ENCODE measurements around the gene OR52K2. TPM values are rescaled to one million over a fixed set of nuclear protein-coding genes. Genes with fewer than 3 reads are reported as not detected.

OR52K2 gene
- total RNA-seq, 1 donor from 2014 or later: not detected

DNA sequence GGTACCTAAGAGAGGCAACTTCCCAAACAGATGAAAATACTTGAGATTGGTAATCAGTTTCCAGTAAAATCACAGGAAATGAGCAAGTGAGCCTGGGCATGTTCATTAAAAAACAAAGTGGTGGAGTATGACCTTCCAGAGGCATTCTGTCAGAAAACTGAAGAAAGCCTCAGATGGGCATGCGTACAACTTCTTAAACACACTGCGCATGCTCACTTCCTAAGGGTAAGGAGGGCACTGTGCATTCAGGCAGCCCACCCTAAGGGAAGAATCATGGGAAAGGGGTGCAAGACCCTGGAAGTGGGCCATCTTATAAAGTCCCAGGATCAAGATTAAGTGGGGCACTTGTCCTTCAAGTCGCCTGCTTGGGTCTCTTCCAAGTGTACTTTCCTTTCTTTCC, 4.0 kb downstream of the OR52K2 start:
- H3K4me3 ChIP-seq: no peak overlapping the region

DNA sequence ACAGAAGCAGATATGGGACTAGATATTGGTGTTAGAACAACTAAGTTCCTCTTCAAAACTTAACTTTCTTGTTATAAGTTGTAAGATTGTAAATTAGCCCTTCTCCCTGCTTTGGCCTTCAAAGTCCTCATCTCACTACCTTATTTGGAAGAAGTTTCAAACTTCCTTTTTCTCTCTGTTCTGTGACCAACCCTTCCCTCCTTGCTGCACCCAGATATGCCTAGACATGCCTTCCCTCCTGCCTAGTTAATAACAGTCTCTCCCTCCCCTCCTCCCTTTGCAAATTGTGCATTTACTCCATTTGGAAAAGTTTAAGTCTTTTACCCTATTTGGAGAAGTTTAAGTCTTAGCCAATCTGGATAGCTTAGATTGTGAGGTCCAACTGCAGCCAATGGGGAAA, 4.9 kb downstream of the OR52K2 start:
- no peaks in the 10 kb centered on the region for H3K4me1 Mint-ChIP-seq
- H3K9me3 ChIP-seq (ENCODE audit: low read depth): no peaks in the 10 kb centered on the region
- H3K9me3 Mint-ChIP-seq: no peaks in the 10 kb centered on the region
- H3K4me1 ChIP-seq: no peaks in the 10 kb centered on the region
- H3K27me3 Mint-ChIP-seq (ENCODE audit: insufficient read depth, low read depth): peaks cover 2% of the 10 kb centered on the region
- DNase-seq (ENCODE audit: low spot score): no peak
- no peaks in the 10 kb centered on the region for H3K36me3 ChIP-seq
- no peaks in the 10 kb centered on the region for H4K20me1 ChIP-seq (ENCODE audit: low read depth)
- no peak overlapping the region for H3K4me2 ChIP-seq
- H3F3A ChIP-seq (ENCODE audit: low read depth): no peaks in the 10 kb centered on the region
- H3K4me3 ChIP-seq: no peak overlapping the region
- no peak overlapping the region for H2AFZ ChIP-seq (replicated peaks)
- H3K27ac Mint-ChIP-seq: no peak overlapping the region
- no peak overlapping the region for H3K27ac ChIP-seq
- H3K36me3 Mint-ChIP-seq: no peaks in the 10 kb centered on the region
- H3K9ac ChIP-seq: no peak overlapping the region
- no peak for TF ChIP-seq EZH2 (IDR thresholded peaks at IDR 0.05)
- TF ChIP-seq, protein P1, sequence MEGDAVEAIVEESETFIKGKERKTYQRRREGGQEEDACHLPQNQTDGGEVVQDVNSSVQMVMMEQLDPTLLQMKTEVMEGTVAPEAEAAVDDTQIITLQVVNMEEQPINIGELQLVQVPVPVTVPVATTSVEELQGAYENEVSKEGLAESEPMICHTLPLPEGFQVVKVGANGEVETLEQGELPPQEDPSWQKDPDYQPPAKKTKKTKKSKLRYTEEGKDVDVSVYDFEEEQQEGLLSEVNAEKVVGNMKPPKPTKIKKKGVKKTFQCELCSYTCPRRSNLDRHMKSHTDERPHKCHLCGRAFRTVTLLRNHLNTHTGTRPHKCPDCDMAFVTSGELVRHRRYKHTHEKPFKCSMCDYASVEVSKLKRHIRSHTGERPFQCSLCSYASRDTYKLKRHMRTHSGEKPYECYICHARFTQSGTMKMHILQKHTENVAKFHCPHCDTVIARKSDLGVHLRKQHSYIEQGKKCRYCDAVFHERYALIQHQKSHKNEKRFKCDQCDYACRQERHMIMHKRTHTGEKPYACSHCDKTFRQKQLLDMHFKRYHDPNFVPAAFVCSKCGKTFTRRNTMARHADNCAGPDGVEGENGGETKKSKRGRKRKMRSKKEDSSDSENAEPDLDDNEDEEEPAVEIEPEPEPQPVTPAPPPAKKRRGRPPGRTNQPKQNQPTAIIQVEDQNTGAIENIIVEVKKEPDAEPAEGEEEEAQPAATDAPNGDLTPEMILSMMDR (IDR thresholded peaks at IDR 0.05): no peak
- no peak for TF ChIP-seq EZH2phosphoT487 (IDR thresholded peaks at IDR 0.05)
- no peaks in the 10 kb centered on the region for H3K79me2 ChIP-seq (ENCODE audit: low read depth)
- no peaks in the 10 kb centered on the region for H3K27me3 ChIP-seq
- no peak overlapping the region for H3K4me3 Mint-ChIP-seq

More for the DNA sequence above, 4.0 kb downstream of the OR52K2 start:
- Histone ChIP-seq H2AFZ (replicated peaks) (no peak overlapping the region), H3K9ac (no peak overlapping the region), H3K79me2 (ENCODE audit: low read depth) (no peaks in the 10 kb centered on the region), H3K4me1 (no peaks in the 10 kb centered on the region), H4K20me1 (ENCODE audit: low read depth) (no peaks in the 10 kb centered on the region), H3K4me2 (no peak overlapping the region), H3K9me3 (ENCODE audit: low read depth) (no peaks in the 10 kb centered on the region), H3F3A (ENCODE audit: low read depth) (no peaks in the 10 kb centered on the region), H3K27ac (no peak overlapping the region), H3K27me3 (no peaks in the 10 kb centered on the region), H3K36me3 (no peaks in the 10 kb centered on the region)
- Mint-ChIP-seq H3K4me3 (no peak overlapping the region), H3K36me3 (no peaks in the 10 kb centered on the region), H3K27ac (no peak overlapping the region), H3K4me1 (no peaks in the 10 kb centered on the region), H3K9me3 (no peaks in the 10 kb centered on the region), H3K27me3 (ENCODE audit: insufficient read depth, low read depth) (peaks cover 2% of the 10 kb centered on the region)
- TF ChIP-seq, protein P1 (IDR thresholded peaks at IDR 0.05): no peak
- TF ChIP-seq EZH2 (IDR thresholded peaks at IDR 0.05) (no peak), EZH2phosphoT487 (IDR thresholded peaks at IDR 0.05) (no peak)
- no peak for DNase-seq (ENCODE audit: low spot score)

DNA sequence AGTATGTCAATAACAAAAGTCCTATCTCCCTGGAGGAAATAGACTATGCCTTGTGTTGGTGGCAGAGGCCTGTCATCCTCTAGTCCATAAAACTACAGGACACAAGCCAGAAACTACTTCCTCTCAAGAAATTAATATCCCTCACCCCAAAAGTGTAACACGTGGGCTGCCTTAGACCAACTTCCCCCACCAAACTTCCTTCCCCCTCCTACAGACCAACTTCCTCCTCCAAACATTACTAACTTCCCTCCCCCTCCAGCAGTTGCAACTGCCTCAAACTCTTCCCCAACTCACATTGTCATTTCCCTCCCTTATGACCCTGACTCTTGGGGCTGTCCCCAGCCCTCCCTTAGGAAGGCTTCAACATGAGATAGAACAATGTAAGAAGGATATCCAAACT, 6.3 kb downstream of the OR52K2 start:
- H3F3A ChIP-seq (ENCODE audit: low read depth): no peaks in the 10 kb centered on the region
- no peaks in the 10 kb centered on the region for H3K9me3 ChIP-seq (ENCODE audit: low read depth)
- H3K27me3 Mint-ChIP-seq (ENCODE audit: insufficient read depth, low read depth): peaks cover 2% of the 10 kb centered on the region
- no peaks in the 10 kb centered on the region for H3K36me3 Mint-ChIP-seq
- H3K4me2 ChIP-seq: no peak overlapping the region
- no peak overlapping the region for H3K27ac Mint-ChIP-seq
- no peaks in the 10 kb centered on the region for H3K27me3 ChIP-seq
- H3K4me3 Mint-ChIP-seq: no peak overlapping the region
- no peak for DNase-seq (ENCODE audit: low spot score)
- no peak overlapping the region for H3K4me3 ChIP-seq
- no peaks in the 10 kb centered on the region for H3K9me3 Mint-ChIP-seq
- no peaks in the 10 kb centered on the region for H3K36me3 ChIP-seq
- H3K4me1 ChIP-seq: no peaks in the 10 kb centered on the region
- H3K4me1 Mint-ChIP-seq: no peaks in the 10 kb centered on the region
- no peaks in the 10 kb centered on the region for H3K79me2 ChIP-seq (ENCODE audit: low read depth)
- TF ChIP-seq EZH2phosphoT487 (IDR thresholded peaks at IDR 0.05): no peak
- TF ChIP-seq, protein P1 (IDR thresholded peaks at IDR 0.05): no peak
- no peak for TF ChIP-seq EZH2 (IDR thresholded peaks at IDR 0.05)
- H3K27ac ChIP-seq: no peak overlapping the region
- H2AFZ ChIP-seq (replicated peaks): no peak overlapping the region
- no peaks in the 10 kb centered on the region for H4K20me1 ChIP-seq (ENCODE audit: low read depth)
- H3K9ac ChIP-seq: no peak overlapping the region

Measured in neural progenitor cell (in vitro differentiated cells).